SKM-1 (cell line): Measurements from ENCODE around the gene ULK4.

ENCODE experiments used
- DNase-seq: peaks from one replicate; lab custom pipeline; 2025; ENCODE audit not compliant: unreplicated experiment; lab: John Stamatoyannopoulos, UW

The ULK4 gene

GRCh38 chr3:41202834-41203345, 759.0 kb downstream of the ULK4 start:
- no peak for DNase-seq

- DNase-seq: no peak
Measured at GRCh38 chr3:41202075-41202833, 759.6 kb downstream of the ULK4 start.

- DNase-seq: peak; percentile 30
Measured at GRCh38 chr3:41200669-41201021, 761.3 kb downstream of the ULK4 start.

- no peak for DNase-seq
Measured at GRCh38 chr3:41199866-41200668, 761.8 kb downstream of the ULK4 start.

DNA sequence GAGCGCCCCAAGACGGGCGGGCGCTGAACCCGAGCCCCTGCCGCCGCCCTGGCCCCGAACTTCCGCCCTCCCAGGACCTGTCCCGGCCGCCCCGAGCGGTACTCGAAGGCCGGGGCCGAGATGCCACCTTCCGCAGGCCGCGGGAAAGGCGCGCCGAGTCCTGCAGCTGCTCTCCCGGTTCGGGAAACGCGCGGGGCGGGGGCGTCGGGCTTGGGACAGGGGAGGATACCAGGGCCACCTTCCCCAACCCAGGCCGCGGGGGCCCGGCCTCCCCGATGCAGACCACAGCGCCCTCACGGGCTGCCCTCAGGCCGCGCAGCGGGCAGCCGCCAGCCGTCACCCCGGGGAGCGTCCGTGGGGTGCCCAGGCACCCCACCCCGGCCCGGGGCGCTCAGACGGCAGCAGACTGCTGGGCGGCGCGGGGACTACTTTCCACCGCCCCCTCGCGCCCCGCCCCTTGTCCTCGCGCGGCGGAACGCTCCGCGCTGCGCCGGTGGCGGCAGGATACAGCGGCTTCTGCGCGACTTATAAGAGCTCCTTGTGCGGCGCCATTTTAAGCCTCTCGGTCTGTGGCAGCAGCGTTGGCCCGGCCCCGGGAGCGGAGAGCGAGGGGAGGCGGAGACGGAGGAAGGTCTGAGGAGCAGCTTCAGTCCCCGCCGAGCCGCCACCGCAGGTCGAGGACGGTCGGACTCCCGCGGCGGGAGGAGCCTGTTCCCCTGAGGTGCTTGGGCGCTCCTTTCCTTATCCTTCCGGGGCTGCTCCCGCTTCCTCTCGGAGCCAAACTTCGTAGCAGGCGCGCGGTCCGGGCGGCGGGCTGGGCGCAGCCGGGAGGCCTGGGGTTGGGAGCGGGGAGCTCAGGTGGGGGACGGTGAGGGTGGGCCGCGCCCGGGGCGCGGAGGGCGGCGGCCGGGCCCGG, 762.7 kb downstream of the ULK4 start, which contains the start of gene CTNNB1:
TSS of gene CTNNB1 (plus strand) at position 556 of the 916 bp plus-strand sequence. CDS start 24,564 bp downstream, outside the sequence.
- peak; percentile 59 for DNase-seq

DNA sequence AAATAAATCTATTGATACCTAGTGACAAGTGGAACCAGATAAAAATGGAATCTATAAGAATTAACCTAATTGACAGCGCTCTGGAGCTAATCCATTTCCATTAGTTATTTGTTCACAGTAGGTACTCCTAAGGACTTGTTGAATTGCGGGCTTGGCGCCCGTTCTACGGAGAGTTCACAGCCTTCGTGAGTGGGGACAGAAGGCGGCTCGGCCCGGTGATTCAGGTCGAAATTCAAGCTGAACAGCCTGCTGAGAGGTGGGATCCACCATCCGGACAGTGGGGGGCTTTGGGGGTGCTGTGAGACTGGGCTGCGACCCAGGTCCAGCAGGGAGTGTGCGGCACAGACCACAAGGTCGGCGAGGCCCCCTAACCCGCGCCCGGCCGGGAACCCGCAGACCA, 763.4 kb downstream of the ULK4 start:
- DNase-seq: no peak

DNA sequence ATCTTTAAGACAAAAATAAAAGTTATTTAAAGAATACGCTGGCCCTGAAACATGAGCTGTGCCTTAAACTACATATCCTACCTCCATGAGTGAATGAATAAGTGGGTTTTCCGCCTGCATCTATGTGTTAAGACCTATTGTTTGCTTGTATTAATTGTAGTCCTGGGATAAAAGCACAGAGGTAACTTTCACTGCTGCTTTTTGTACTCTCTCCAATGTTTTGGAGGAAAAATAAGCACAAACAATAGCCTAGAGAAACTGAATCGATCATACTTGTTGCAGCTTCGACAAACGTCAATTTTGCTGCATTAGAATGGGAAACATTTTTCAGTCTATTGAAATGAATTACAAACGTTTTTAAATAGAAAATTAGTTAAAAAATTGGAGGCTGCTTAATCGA, 763.9 kb downstream of the ULK4 start:
- DNase-seq: no peak
